Measurements from ENCODE around the gene ADAMTSL3.

Gene ADAMTSL3

GRCh38 chr15:83709241-83709640 lies 55.3 kb downstream of the ADAMTSL3 start:
- no peak for TF ChIP-seq ZFX (IDR thresholded peaks at IDR 0.05; ENCODE audit: borderline replicate concordance)
- TF ChIP-seq CTCF (IDR thresholded peaks at IDR 0.05), result no peak
- H3K27ac ChIP-seq, result no peak overlapping the region

GRCh38 chr15:83709811-83710210 lies 55.9 kb downstream of the ADAMTSL3 start:
- H3K27ac ChIP-seq, result no peak overlapping the region

GRCh38 chr15:83710452-83710851 lies 56.5 kb downstream of the ADAMTSL3 start:
- TF ChIP-seq CTCF (IDR thresholded peaks at IDR 0.05), result no peak
- TF ChIP-seq ZFX (IDR thresholded peaks at IDR 0.05; ENCODE audit: borderline replicate concordance), result no peak
- no peak overlapping the region for H3K27ac ChIP-seq

More at GRCh38 chr15:83709811-83710210, 55.9 kb downstream of the ADAMTSL3 start:
- TF ChIP-seq CTCF (IDR thresholded peaks at IDR 0.05), result no peak
- TF ChIP-seq ZFX (IDR thresholded peaks at IDR 0.05; ENCODE audit: borderline replicate concordance), result no peak

GRCh38 chr15:83711236-83711635 lies 57.3 kb downstream of the ADAMTSL3 start:
- TF ChIP-seq CTCF (IDR thresholded peaks at IDR 0.05), result no peak
- no peak for TF ChIP-seq ZFX (IDR thresholded peaks at IDR 0.05; ENCODE audit: borderline replicate concordance)
- H3K27ac ChIP-seq, result no peak overlapping the region

GRCh38 chr15:83713242-83713641 lies 59.3 kb downstream of the ADAMTSL3 start:
- H3K27ac ChIP-seq, result no peak overlapping the region
- TF ChIP-seq CTCF (IDR thresholded peaks at IDR 0.05) (no peak), ZFX (IDR thresholded peaks at IDR 0.05; ENCODE audit: borderline replicate concordance) (no peak)

- no peak overlapping the region for H3K27ac ChIP-seq
- no peak for TF ChIP-seq ZFX (IDR thresholded peaks at IDR 0.05; ENCODE audit: borderline replicate concordance)
- TF ChIP-seq CTCF (IDR thresholded peaks at IDR 0.05), result no peak
These were observed 61.2 kb downstream of the ADAMTSL3 start for GRCh38 chr15:83714939-83715628.

GRCh38 chr15:83716605-83717004 lies 62.7 kb downstream of the ADAMTSL3 start:
- TF ChIP-seq ZFX (IDR thresholded peaks at IDR 0.05; ENCODE audit: borderline replicate concordance) (no peak), CTCF (IDR thresholded peaks at IDR 0.05) (no peak)
- H3K27ac ChIP-seq, result no peak overlapping the region
